Ishikawa (cell line): ENCODE results near the gene CES2.

Experiments
- CEBPB ChIP-seq: IDR thresholded peaks from 2 replicates; pipeline ENCODE4 v1.6.1; 2012
- CREB1 ChIP-seq: IDR thresholded peaks from 2 replicates; pipeline ENCODE4 v1.6.1; 2012; ENCODE audit warnings: low read depth
- EGR1 ChIP-seq: IDR thresholded peaks from 2 replicates; pipeline ENCODE4 v1.6.1; 2012
- EP300 ChIP-seq: IDR thresholded peaks from 2 replicates; pipeline ENCODE4 v1.6.1; 2012; ENCODE audit warnings: borderline replicate concordance
- FOXM1 ChIP-seq: IDR thresholded peaks from 2 replicates; pipeline ENCODE4 v1.6.1; 2012; ENCODE audit warnings: low read depth, borderline replicate concordance
- NFIC ChIP-seq: IDR thresholded peaks from 2 replicates; pipeline ENCODE4 v1.6.1; 2012
- RAD21 ChIP-seq: IDR thresholded peaks from 2 replicates; pipeline ENCODE4 v1.6.1; 2012; ENCODE audit warnings: low read depth
- TAF1 ChIP-seq: IDR thresholded peaks from 2 replicates; pipeline ENCODE4 v1.6.1; 2012; ENCODE audit warnings: low read depth, mild to moderate bottlenecking
- TCF12 ChIP-seq: IDR thresholded peaks from 2 replicates; pipeline ENCODE4 v1.6.1; 2012; ENCODE audit warnings: low read depth
- TEAD4 ChIP-seq: IDR thresholded peaks from 2 replicates; pipeline ENCODE4 v1.6.1; 2012
- YY1 ChIP-seq: IDR thresholded peaks from 2 replicates; pipeline ENCODE4 v1.6.1; 2012; ENCODE audit warnings: low read depth
- ZBTB7A ChIP-seq: IDR thresholded peaks from 2 replicates; pipeline ENCODE4 v1.6.1; 2012; ENCODE audit warnings: low read depth
- TF ChIP-seq, protein P1 (sequence below): IDR thresholded peaks from 2 replicates; pipeline ENCODE4 v1.6.1; 2012; ENCODE audit warnings: low read depth, mild to moderate bottlenecking
- TF ChIP-seq, protein P2 (sequence below): IDR thresholded peaks from 2 replicates; pipeline ENCODE4 v1.6.1; 2012
- TF ChIP-seq, protein P3 (sequence below): IDR thresholded peaks from 2 replicates; pipeline ENCODE4 v1.6.1; 2012

Gene CES2, protein sequence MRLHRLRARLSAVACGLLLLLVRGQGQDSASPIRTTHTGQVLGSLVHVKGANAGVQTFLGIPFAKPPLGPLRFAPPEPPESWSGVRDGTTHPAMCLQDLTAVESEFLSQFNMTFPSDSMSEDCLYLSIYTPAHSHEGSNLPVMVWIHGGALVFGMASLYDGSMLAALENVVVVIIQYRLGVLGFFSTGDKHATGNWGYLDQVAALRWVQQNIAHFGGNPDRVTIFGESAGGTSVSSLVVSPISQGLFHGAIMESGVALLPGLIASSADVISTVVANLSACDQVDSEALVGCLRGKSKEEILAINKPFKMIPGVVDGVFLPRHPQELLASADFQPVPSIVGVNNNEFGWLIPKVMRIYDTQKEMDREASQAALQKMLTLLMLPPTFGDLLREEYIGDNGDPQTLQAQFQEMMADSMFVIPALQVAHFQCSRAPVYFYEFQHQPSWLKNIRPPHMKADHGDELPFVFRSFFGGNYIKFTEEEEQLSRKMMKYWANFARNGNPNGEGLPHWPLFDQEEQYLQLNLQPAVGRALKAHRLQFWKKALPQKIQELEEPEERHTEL

DNA sequence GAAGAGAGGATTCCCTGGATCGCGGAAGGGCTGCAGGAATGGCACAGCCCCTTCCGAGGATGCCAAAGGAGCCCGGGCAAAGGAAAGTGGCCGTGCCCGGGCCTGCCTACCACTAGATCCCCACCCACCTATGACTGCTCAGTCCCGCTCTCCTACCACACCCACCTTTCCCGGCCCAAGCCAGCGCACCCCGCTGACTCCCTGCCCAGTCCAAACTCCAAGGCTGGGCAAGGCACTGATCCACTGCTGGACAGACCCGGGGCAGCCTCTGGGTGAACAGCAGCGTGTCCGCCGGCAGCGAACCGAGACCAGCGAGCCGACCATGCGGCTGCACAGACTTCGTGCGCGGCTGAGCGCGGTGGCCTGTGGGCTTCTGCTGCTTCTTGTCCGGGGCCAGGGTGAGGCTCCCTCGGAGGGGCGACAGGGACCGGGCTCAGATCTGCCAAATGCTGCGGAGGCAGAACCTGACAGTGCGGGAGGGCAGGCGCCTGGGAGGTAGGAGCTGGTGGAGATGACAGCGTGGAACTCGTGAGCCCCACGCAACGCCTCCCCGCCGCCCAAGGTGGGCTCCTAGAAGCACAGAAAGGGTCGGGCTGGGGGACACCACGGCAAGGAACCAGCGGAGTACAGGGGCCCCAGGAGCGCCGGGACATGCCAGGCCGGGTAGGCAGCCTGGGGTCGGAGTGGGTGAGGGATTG, at the start of gene CES2:
TSS of gene CES2 (plus strand) at position 203 of the 698 bp plus-strand sequence. CDS start at position 323, 120 bp downstream.
- TF ChIP-seq, protein P1, sequence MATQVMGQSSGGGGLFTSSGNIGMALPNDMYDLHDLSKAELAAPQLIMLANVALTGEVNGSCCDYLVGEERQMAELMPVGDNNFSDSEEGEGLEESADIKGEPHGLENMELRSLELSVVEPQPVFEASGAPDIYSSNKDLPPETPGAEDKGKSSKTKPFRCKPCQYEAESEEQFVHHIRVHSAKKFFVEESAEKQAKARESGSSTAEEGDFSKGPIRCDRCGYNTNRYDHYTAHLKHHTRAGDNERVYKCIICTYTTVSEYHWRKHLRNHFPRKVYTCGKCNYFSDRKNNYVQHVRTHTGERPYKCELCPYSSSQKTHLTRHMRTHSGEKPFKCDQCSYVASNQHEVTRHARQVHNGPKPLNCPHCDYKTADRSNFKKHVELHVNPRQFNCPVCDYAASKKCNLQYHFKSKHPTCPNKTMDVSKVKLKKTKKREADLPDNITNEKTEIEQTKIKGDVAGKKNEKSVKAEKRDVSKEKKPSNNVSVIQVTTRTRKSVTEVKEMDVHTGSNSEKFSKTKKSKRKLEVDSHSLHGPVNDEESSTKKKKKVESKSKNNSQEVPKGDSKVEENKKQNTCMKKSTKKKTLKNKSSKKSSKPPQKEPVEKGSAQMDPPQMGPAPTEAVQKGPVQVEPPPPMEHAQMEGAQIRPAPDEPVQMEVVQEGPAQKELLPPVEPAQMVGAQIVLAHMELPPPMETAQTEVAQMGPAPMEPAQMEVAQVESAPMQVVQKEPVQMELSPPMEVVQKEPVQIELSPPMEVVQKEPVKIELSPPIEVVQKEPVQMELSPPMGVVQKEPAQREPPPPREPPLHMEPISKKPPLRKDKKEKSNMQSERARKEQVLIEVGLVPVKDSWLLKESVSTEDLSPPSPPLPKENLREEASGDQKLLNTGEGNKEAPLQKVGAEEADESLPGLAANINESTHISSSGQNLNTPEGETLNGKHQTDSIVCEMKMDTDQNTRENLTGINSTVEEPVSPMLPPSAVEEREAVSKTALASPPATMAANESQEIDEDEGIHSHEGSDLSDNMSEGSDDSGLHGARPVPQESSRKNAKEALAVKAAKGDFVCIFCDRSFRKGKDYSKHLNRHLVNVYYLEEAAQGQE, result no peak
- TF ChIP-seq EP300 (no peak), RAD21 (no peak), CREB1 (no peak), EGR1 (no peak), FOXM1 (no peak), CEBPB (no peak), TAF1 (no peak), YY1 (no peak), TEAD4 (no peak), NFIC (no peak), TCF12 (no peak)
- TF ChIP-seq, protein P2, sequence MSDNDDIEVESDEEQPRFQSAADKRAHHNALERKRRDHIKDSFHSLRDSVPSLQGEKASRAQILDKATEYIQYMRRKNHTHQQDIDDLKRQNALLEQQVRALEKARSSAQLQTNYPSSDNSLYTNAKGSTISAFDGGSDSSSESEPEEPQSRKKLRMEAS, result no peak
- TF ChIP-seq, protein P3, sequence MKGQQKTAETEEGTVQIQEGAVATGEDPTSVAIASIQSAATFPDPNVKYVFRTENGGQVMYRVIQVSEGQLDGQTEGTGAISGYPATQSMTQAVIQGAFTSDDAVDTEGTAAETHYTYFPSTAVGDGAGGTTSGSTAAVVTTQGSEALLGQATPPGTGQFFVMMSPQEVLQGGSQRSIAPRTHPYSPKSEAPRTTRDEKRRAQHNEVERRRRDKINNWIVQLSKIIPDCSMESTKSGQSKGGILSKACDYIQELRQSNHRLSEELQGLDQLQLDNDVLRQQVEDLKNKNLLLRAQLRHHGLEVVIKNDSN, result no peak

DNA sequence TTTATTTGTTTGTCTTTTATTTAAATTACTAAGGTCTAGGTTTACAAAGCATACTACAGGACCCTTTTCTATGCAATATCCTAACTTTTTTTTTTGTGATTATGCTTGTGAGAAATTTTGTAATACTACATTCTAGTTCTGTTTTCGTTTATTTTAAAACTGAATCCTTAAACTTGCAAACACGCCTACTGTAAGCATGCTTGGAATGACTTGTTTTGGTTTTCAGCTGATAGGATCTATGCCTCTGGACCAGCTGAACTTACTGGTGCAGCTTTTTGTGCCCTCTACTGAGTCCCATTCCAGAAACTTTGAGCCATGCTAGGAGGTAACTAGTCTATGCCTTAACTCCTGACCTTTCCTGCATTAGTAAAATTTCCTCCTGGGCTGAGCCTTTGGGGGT, 49.0 kb upstream of the CES2 start:
- TF ChIP-seq, protein P2, result no peak
- TF ChIP-seq ZBTB7A (no peak), CEBPB (no peak), RAD21 (no peak), EGR1 (no peak), YY1 (no peak), TAF1 (no peak), NFIC (no peak), FOXM1 (no peak), TCF12 (no peak), CREB1 (no peak), EP300 (no peak), TEAD4 (no peak)
- TF ChIP-seq, protein P1, result no peak
- TF ChIP-seq, protein P3, result no peak

DNA sequence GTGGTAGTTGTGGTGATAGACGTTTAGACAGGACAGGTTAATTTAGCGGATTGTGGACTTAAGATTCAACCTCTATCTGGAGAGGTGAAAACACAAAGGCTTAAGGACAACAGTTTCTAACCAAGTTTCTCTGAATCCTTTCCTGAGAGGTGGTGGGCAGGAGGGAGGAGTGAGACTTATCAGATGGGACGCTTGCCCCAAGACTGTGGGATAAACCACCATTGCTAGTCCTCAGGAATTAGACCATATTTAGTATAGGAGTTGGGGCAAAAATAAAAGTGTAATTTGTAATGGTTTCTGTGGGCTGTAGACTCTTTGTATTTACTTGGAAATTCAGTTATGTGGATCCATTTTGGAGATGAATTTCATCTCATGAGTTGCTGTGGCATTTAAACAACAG, 48.4 kb upstream of the CES2 start:
- TF ChIP-seq, protein P3, result no peak
- TF ChIP-seq NFIC (no peak), TCF12 (no peak), RAD21 (no peak), EP300 (no peak), FOXM1 (no peak), EGR1 (no peak), CEBPB (no peak), TEAD4 (no peak), TAF1 (no peak), YY1 (no peak), ZBTB7A (no peak)
- TF ChIP-seq, protein P2, result no peak
